ENCODE results near the gene B4GALNT4. TPM values are rescaled to one million over a fixed set of nuclear protein-coding genes. Genes with fewer than 3 reads are reported as not detected.

B4GALNT4 gene
- total RNA-seq, 1 experiment from 2014 or later, result 88.0 TPM

GRCh38 chr11:383431-383830 is 14.1 kb downstream of the B4GALNT4 start:
- H3K27me3 Mint-ChIP-seq (ENCODE audit: low read depth), result peaks cover 17% of the 10 kb centered on the region
- no peak for ATAC-seq
- no peak for DNase-seq (ENCODE audit: low spot score)
- POLR2A ChIA-PET, result no interaction called here
- H3K9me3 Mint-ChIP-seq, result peaks cover 12% of the 10 kb centered on the region
- H3K4me3 Mint-ChIP-seq, result no peak overlapping the region
- H3K36me3 Mint-ChIP-seq, result peaks cover 15% of the 10 kb centered on the region
- peak overlapping the region; percentile 96 for H3K27ac Mint-ChIP-seq
- CTCF ChIA-PET, result no interaction called here
- H3K4me1 Mint-ChIP-seq, result no peaks in the 10 kb centered on the region
- TF ChIP-seq KAT7 (CRISPR knock-in tag; IDR thresholded peaks at IDR 0.05; ENCODE audit: borderline replicate concordance) (no peak), ATF2 (CRISPR knock-in tag; IDR thresholded peaks at IDR 0.05; ENCODE audit: borderline replicate concordance, low read depth) (no peak), ZMAT4 (CRISPR knock-in tag; IDR thresholded peaks at IDR 0.05) (no peak), TP53 (CRISPR knock-in tag; IDR thresholded peaks at IDR 0.05) (no peak), GRHL2 (CRISPR knock-in tag; IDR thresholded peaks at IDR 0.05; ENCODE audit: insufficient replicate concordance, severe bottlenecking) (no peak), ZNF532 (CRISPR knock-in tag; IDR thresholded peaks at IDR 0.05; ENCODE audit: borderline replicate concordance) (no peak), SP1 (CRISPR knock-in tag; conservative IDR thresholded peaks at IDR 0.05) (no peak), USF2 (CRISPR knock-in tag; IDR thresholded peaks at IDR 0.05) (no peak), OVOL2 (CRISPR knock-in tag; IDR thresholded peaks at IDR 0.05; ENCODE audit: borderline replicate concordance) (no peak), ZNF121 (CRISPR knock-in tag; IDR thresholded peaks at IDR 0.05) (no peak), NR3C1 (CRISPR knock-in tag; conservative IDR thresholded peaks at IDR 0.05; ENCODE audit: low read depth) (no peak), ELF4 (CRISPR knock-in tag; IDR thresholded peaks at IDR 0.05; ENCODE audit: low read depth) (no peak), ZNF138 (CRISPR knock-in tag; conservative IDR thresholded peaks at IDR 0.05) (no peak), ZBTB43 (CRISPR knock-in tag; IDR thresholded peaks at IDR 0.05) (no peak)

- no peaks in the 10 kb centered on the region for H3K4me1 Mint-ChIP-seq
- no peak for DNase-seq (ENCODE audit: low spot score)
- H3K9me3 Mint-ChIP-seq, result peaks cover 12% of the 10 kb centered on the region
- ATAC-seq, result no peak
- H3K27ac Mint-ChIP-seq, result no peak overlapping the region
- peaks cover 17% of the 10 kb centered on the region for H3K27me3 Mint-ChIP-seq (ENCODE audit: low read depth)
- peaks cover 12% of the 10 kb centered on the region for H3K36me3 Mint-ChIP-seq
- POLR2A ChIA-PET, result interaction anchor here (0.6 kb wide), 1 partner anchor 21 kb away, joined by 3 read pairs; no protein-coding TSS in a partner anchor
- no peak overlapping the region for H3K4me3 Mint-ChIP-seq
- TF ChIP-seq SMAD4 (CRISPR knock-in tag; IDR thresholded peaks at IDR 0.05) (no peak), ZNF416 (CRISPR knock-in tag; IDR thresholded peaks at IDR 0.05) (no peak)
- CTCF ChIA-PET, result no interaction called here
Measured at GRCh38 chr11:384511-384910, 15.2 kb downstream of the B4GALNT4 start.

Data from WTC11 (cell line).